Activated CD8-positive, alpha-beta memory T cell treated with anti-CD3 and anti-CD28 coated beads for 36 hours (primary cell): ENCODE data around the gene C11orf54. TPM values are rescaled to one million over a fixed set of nuclear protein-coding genes. Genes with fewer than 3 reads are reported as not detected.

ENCODE experiments used
- CTCF ChIA-PET: fragments of 350-600 bp; sonication (Branson Sonifier 250); formaldehyde crosslinking; loops from one replicate; lab custom pipeline; 2021; ENCODE audit warnings: antibody characterized with exemption; lab: Charles Lee
- POLR2A ChIA-PET: fragments of 350-600 bp; sonication (Branson Sonifier 250); formaldehyde crosslinking; loops from one replicate; lab custom pipeline; 2021; ENCODE audit warnings: antibody characterized with exemption; lab: Charles Lee
- total RNA-seq, 2 experiments: library from RNA; stranded (reverse); gene quantifications; one replicate each; pipeline ENCODE4 v1.2.3, GENCODE V29; 2021

C11orf54 gene
- total RNA-seq: 10 to 100 TPM; 13.4 to 15.0 TPM

DNA sequence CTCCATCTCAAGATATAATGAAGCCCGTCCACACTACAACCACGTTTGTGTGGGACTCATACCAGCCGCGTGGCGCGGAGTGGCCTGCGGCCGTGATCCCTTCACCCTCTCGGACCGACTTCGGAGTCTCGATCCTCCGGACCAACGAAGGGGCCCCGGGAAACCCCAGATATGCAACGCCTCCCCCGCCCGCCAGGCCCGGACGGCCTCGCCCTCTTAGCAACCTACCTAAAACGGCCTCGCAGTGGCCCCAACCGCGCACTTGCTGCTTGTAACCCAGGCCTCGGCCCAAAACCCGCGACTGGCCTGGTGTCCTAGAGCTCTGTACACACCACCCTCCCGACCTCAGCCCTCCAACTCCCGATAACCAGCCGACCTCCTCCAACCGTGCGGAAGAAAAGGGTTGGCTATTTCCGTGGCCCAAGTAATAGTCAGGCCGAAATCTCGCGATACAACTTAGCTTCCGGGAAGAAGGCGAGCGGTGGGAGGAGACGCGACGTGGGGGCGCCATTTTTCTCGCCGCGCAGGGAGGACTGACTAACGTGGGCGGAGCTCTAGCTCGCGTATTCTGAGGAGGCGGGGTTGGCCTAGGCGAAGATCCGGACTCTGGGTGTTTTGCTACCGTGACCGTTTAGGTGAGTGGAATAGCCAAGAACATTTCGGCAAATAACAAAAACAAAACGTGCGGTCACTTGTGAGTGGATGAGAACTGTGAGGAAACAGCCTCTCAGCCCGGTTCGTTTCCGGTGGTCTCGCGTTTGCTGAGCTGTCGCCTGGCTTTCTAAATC is at the start of gene C11orf54, which contains the start of gene TAF1D:
C11orf54 (plus strand) TSS at position 579 of the 788 bp plus-strand sequence. CDS start 5,722 bp downstream, outside the sequence.
TAF1D (minus strand) TSS at position 402 of the 788 bp plus-strand sequence. CDS start 2,191 bp downstream, outside the sequence.
- ChIA-PET POLR2A (interaction anchor here (0.6 to 4.5 kb wide), 10 partner anchors 11 to 803 kb away, joined by 3 to 61 read pairs (median 4); partner anchors contain the start of genes CEP295, FUT4 and MED17), CTCF (interaction anchor here (2.5 kb wide), 1 partner anchor 43 kb away, joined by 10 read pairs; the partner anchor contains the start of gene MED17)

DNA sequence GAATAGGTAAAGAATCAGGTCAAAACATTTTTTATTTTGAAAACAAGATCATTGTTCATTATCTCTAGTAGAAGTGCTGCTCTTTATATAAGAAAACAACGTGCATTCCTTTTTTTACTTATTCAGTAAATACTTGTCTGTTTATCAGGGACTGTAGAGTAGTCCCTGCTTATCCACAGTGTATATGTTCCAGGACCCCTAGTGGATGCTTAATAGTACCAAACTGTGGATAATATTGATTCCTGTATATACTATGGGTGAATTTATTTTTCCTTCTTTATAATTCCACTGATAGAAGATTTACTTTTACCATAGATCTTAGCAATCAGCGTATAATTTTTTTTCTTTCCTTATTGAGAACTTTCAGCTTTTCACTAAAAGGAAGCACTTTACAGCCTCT is 47.4 kb upstream of the C11orf54 start:
- CTCF ChIA-PET: no interaction called here
- POLR2A ChIA-PET: no interaction called here

DNA sequence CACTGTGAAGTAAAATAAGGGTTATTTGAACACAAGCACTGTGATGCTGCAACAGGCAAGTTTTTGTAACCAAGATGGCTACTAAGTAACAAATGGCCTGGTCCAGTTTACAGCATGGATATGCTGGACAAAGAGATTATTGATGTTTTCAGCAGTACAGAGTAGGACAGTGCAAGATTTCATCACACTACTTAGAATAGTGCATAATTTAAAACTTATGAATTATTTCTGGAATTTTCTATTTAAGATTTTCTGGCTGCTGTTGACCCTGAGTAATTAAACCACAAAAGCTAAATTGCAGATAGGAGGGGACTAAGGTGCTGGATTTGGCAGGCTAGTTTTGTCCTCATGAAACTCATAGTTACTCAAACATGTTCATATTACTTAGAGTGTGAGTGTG is 46.9 kb upstream of the C11orf54 start:
- CTCF ChIA-PET: no interaction called here
- POLR2A ChIA-PET: no interaction called here

DNA sequence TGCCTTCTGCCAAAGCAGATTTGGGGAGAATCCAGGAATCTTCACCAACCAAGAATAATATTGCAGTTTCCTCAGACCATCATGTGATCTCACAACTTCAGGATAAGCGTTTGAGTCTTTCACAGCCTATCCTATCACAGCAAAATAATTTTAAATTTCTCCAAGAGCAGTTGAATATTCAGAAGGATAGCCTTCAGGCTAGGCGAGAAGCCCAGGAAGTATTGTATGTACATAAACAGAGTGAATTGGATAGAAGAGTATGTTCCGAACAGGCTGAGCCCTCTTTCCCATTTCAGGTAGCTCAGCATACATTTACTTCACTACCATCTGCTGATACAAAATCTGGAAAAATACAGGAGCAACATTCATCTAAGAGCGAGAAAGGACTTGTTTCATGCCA is 43.9 kb upstream of the C11orf54 start:
- POLR2A ChIA-PET: no interaction called here
- CTCF ChIA-PET: no interaction called here

DNA sequence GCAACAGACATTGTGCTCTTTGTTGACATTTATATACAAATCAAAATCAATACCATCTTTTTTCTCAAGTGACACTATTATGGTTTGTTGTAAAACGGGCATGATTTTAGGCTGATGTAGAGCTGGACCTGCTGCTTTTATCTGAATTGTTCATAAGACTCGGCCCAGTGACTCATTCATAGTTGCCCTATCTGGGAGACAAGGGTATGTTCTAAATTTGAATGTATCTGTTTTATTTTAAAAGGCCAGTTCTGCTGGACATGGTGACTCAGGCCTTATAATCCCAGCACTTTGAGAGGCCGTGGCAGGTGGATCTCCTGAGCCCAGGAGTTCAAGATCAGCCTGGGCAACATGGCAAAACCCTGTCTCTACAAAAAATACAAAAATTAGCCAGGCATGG is 40.6 kb upstream of the C11orf54 start:
- POLR2A ChIA-PET: no interaction called here
- CTCF ChIA-PET: no interaction called here

DNA sequence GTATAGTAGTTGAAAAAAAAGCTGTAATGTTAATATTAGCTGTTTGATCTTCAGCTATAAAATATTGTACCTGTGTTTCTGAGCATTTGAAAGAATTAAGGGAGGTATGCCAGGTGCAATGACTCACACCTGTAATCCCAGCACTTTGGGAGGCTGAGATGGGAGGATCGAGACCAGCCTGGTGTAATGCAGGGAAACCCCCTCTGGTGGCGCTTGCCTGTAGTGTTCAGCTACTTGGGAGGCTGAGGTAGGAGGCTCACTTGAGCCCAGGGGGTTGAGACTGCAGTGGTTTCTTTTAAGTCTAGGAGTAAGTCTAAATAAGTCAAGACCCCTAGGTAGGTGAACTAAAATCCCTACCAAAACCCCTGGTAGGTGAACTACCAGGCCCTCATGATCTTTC is 37.2 kb upstream of the C11orf54 start:
- ChIA-PET CTCF (no interaction called here), POLR2A (no interaction called here)

DNA sequence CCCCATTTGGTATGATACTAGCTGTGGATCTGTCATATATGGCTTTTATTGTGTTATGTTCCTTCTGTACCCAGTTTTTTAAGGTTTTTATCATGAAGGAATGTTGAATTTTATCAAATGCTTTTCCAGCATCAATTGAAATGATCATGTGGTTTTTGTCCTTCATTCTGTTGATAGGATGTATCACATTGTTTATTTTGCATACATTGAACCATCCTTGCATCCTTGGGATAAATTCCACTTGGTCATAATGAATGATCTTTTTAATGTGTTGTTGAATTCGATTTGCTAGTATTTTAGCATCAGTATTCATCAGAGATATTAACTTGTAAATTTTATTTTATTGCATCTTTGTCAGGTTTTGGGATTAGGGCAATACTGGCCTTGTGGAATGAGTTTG is 31.2 kb upstream of the C11orf54 start:
- POLR2A ChIA-PET: no interaction called here

DNA sequence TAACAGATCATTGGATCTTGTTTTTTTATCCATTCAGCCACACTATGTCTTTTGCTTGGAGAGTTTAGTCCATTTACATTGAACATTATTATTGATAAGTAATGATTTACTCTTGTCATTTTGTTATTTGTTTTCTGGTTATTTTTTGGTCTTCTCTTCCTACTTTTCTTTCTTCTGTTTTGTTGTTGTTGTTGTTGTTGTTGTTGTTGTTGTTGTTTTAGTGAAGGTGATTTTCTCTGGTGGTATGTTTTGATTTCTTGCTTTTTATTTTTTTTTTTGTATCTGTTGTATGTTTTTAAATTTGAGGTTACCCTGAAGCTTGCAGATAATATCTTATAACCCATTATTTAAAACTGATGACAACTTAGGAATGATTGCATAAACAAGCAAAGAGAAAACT is 28.8 kb upstream of the C11orf54 start:
- ChIA-PET CTCF (no interaction called here), POLR2A (no interaction called here)

More for the DNA sequence above, 31.2 kb upstream of the C11orf54 start:
- CTCF ChIA-PET: no interaction called here

DNA sequence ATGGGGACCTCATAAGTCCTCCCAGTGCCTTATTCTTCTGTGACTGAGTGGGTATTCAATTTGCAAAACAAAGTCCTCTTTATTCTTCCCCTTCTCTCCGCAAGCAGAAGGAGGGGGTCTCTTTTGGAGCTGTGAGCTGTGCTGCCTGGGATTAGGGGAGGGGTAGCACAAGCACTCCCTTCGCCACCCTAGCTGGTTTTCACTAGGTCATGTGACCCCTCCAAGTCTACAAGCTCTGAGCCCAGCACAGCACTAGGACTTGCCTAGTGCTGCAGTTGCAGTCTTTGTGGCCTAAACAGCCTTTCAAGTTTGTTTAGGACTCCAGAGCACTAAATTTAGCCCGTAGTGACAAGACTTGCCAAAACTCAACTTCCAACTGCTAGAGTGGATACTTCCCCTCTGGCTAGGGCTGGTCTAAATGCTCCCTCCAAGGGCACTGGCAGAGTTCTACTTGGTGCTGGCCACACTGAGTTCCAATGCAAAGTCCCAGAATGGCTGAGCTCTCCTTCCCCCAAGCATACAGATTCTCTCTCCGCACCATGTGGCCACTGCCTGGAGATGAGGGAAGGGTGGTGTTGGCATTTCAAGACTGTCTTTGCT is 25.6 kb upstream of the C11orf54 start:
- CTCF ChIA-PET: no interaction called here
- POLR2A ChIA-PET: no interaction called here

DNA sequence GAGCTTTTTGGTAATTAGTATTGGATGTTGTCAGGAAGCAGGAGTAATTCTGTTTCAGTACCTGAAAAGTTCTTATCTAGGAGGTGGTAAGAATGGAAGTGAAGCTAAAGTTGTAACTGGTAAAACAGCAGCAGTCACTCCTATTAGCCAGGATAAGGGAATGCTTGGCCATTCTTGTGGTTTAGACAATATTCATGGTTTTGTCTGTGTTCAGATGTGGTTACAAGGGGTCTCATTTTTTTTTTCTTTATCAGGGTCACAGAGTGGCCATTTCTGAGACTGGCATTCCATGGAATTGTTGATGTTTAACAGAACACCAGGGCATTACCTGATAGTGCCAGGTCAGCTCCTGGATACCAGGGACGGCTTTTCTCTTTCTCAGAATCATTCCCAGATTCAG is 24.0 kb upstream of the C11orf54 start:
- POLR2A ChIA-PET: no interaction called here
- CTCF ChIA-PET: no interaction called here

DNA sequence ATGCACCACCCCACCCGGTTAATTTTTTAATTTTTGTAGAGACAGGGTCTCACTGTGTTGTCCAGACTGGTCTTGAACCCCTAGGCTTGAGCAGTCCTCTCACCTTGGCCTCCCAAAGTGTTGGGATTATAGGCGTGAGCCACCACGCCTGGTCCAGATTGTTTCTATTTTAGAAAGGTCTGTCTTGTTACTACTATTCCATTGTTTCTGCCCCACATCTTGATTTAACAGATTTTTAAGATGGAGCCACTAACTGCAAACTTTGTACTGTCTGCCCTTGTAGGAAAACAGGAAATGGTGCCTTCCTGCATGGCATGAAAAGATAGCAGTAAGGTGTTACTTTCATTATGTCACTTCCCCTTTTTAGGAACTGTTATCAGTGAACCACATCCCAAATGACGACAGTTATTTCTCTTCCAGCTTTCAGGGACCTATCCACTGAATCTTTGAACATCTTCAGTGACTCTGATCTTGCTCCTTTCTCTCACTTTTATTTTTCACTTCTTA is 23.4 kb upstream of the C11orf54 start:
- POLR2A ChIA-PET: no interaction called here

DNA sequence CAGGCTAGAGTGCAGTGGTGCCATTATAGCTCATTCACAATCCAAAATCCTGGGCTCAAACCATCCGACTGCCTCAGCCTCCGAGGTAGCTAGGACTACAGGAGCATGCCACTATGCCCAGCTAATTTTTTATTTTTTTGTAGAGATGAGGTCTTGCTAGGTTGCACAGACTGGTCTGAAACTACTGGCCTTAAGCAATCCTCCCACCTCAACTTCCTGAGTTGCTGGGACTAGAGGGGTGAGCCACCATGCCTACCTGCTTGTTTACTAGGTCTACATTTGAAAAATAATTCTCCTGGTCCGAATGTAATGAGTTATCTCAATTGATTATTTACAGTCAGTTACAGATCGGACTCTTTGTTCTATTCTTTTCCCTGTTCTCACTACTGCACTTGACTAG is 22.2 kb upstream of the C11orf54 start:
- ChIA-PET CTCF (no interaction called here), POLR2A (no interaction called here)

More for the DNA sequence above, 23.4 kb upstream of the C11orf54 start:
- CTCF ChIA-PET: no interaction called here

DNA sequence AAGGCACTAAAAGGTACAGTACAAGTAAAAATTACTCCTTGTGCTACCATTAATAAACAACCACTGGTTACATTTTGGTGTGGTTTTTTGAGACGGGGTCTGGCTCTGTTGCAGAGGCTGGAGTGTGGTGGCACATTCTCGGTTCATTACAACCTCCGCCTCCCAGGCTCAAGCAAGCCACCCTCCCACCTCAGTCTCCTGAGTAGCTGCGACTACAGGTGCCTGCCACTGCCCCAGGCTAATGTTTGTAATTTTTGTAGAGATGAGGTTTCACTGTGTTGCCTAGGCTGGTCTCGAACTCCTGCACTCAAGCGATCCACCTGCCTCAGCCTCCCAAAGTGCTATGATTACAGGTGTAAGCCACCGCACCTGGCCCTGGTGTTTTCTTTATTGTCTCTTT is 20.9 kb upstream of the C11orf54 start:
- ChIA-PET POLR2A (no interaction called here), CTCF (no interaction called here)

DNA sequence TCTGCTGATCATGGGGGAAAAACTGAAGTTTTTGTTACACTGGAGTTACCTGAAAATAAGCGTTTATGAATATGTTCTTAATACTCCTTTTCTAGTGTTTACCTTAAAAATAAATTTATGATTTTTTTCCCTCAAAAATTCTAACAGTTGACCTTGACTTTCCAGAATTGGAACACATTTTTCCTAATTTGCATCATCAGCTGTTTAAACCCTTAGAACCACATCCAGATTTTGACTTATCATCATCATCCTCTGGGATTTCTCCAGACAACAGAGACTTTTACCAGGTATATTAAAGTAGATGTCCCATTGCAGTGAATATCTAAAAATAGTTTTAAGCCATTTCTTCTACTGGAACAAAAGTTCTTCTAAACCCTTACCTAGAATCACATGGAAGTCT is 17.4 kb upstream of the C11orf54 start:
- ChIA-PET POLR2A (no interaction called here), CTCF (no interaction called here)

DNA sequence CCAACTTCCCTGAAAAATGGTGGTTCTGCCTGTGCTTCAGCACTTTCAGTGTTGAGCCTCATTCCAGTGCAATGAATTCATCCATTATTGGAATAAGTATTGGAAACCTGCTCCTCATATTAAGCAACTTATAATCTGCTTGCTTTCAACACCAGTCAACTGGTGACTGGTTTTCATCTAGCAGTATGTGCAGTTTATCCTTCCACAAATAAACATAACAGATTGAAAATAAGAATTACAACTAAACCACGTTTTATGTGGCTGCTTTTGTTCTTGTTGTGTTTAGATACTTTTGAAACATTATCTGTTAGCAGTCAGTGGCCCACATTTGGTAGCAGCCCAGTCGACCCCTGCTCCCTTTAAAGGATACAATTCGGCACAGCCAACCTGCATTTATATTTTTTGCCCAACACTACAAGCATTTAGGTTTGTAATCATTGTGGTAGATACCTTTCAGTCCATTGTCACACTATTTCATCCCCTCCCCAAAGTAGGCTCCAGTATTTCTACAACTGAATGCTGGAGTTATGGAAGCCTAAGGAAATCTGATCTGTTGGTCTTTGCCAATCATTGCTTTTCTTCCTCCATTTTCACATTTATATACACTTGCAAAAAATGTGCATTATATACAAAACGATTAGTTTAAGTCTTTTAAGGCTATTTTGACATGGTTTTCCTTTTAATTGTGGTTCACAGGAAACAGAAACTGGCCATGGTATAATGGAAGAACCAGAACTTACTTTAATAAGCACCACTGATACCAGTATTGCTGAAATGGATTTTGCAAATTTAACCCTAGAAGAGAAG is 13.3 kb upstream of the C11orf54 start:
- CTCF ChIA-PET: interaction anchor here (1.8 kb wide), 1 partner anchor 10 kb away, joined by 5 read pairs; no protein-coding TSS in a partner anchor
- POLR2A ChIA-PET: interaction anchor here (3.9 kb wide), 1 partner anchor 12 kb away, joined by 35 read pairs; the partner anchor contains the start of genes C11orf54 and TAF1D

DNA sequence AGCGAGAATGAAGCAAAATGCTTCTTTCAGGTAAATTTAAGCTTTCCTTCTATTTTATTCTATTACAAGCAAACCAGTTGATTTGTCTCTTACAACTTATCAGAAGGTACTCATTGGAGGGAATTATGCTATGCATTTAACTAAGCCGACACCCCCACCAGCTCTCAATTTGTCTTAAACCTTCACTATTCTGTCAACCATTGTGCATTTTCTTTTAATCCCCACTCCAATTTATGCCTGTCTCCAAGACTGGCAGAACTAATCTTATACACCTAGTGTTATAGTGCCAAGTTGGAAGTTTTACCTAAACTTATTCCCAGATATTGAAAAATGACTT is 12.7 kb upstream of the C11orf54 start:
- CTCF ChIA-PET: interaction anchor here (1.8 kb wide), 1 partner anchor 10 kb away, joined by 5 read pairs; no protein-coding TSS in a partner anchor

DNA sequence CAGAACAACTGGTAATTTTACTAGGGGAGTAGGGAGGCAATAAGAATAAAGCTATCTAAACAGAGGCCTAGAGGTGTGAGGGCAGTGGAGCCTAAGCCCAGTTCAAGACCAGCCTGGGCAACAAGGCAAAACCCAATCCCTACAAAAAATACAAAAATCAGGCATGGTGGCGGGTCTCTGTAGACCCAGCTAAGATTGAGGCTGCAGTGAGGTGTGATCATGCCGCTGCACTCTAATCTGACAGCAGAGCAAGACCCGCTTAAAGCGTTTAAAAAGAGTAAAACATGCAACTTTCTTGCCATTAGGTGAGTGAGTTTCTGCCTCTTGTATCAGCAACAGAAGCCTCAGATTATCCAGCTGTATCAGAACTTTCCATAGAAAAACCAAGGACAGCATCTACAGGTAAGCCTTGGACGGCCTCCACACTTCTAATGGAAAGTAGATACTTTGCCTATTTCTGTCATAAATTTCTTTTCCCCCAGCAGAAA is 12.3 kb upstream of the C11orf54 start:
- ChIA-PET POLR2A (interaction anchor here (3.9 kb wide), 1 partner anchor 11 kb away, joined by 35 read pairs; the partner anchor contains the start of genes C11orf54 and TAF1D), CTCF (interaction anchor here (1.8 kb wide), 1 partner anchor 9 kb away, joined by 5 read pairs; no protein-coding TSS in a partner anchor)

More for the DNA sequence above, 12.7 kb upstream of the C11orf54 start:
- POLR2A ChIA-PET: interaction anchor here (3.9 kb wide), 1 partner anchor 11 kb away, joined by 35 read pairs; the partner anchor contains the start of genes C11orf54 and TAF1D

DNA sequence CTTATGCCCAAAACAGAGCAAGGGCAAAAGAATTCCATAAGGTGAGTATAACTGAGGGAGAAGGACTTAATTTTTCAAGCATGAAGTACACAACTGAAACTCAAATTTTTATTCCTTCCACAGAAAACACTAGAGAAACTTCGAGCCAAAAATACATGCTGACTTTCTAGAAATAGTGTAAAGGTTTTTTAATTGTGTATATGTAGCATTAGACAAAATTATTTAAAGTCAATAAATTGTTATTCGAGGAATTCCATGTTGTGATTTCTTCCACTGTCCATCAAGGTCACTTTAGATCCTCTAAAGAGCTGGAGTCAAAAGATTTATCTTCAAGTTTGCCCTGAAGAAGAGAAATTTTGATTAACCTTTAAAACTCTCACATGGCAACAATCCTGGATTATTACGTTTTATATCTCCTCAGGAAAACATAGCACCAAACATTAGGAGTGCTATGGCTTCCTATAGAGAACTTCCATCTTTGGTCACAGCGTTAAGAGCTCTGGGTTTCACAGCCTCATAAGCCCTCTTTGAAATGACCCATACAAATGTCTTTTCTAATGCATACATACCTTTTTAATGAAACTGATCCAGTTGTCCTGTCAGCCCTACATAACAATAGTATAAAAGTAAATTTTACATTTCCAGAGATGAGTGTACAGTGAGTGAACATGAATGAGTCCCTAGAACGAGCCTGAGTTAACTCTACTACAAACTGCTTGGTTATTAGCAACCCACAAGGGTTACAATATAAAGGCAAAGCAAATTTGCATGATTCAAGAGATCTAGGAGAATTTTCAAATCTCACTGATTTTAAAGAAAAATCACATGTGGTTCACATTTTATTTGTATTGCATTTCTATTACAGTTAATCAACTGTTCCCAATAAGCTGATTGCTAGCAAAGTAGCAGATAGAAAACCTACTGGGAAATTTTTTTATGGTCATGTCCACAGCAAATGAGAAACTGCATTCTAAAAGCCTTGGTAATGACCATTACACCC is 11.1 kb upstream of the C11orf54 start:
- ChIA-PET CTCF (no interaction called here), POLR2A (interaction anchor here (0.5 to 3.9 kb wide), 2 partner anchors 9 to 39 kb away, joined by 5 to 35 read pairs; partner anchors contain the start of genes C11orf54 and TAF1D)
